HG03342 (cell line): ENCODE measurements around the gene LRRC53.

Source experiments
- ATAC-seq: cut with Tn5 transposase; IDR thresholded peaks from one replicate; pipeline ENCODE4 v1.9.1; 2021; ENCODE audit warnings: mild to moderate bottlenecking, moderate library complexity; ENCODE audit not compliant: unreplicated experiment

Gene LRRC53

GRCh38 chr1:74498901-74499300, 13.5 kb downstream of the LRRC53 start:
- ATAC-seq = no peak

GRCh38 chr1:74496669-74497068, 15.7 kb downstream of the LRRC53 start:
- no peak for ATAC-seq

GRCh38 chr1:74486036-74486435, 26.4 kb downstream of the LRRC53 start:
- ATAC-seq = no peak

- no peak for ATAC-seq
These were observed 26.8 kb downstream of the LRRC53 start for GRCh38 chr1:74485622-74486021.

- ATAC-seq = no peak
These were observed 30.8 kb downstream of the LRRC53 start for GRCh38 chr1:74481607-74482006.

- ATAC-seq = no peak
These were observed 32.3 kb downstream of the LRRC53 start for GRCh38 chr1:74480068-74480467.

- ATAC-seq = no peak
These were observed 33.4 kb downstream of the LRRC53 start for GRCh38 chr1:74478979-74479378.

GRCh38 chr1:74474585-74474984, 37.8 kb downstream of the LRRC53 start:
- no peak for ATAC-seq

- ATAC-seq = no peak
These were observed 40.9 kb downstream of the LRRC53 start for GRCh38 chr1:74471470-74471869.

- ATAC-seq = no peak
These were observed 41.5 kb downstream of the LRRC53 start for GRCh38 chr1:74470936-74471335.

- ATAC-seq = no peak
These were observed 42.2 kb downstream of the LRRC53 start for GRCh38 chr1:74470251-74470650.

GRCh38 chr1:74468982-74469603, 43.3 kb downstream of the LRRC53 start:
- ATAC-seq = peak; percentile 59

- no peak for ATAC-seq
These were observed 44.5 kb downstream of the LRRC53 start for GRCh38 chr1:74467786-74468377.

GRCh38 chr1:74465193-74465681, 47.2 kb downstream of the LRRC53 start:
- ATAC-seq = no peak

- ATAC-seq = no peak
These were observed 48.4 kb downstream of the LRRC53 start for GRCh38 chr1:74464037-74464436.

GRCh38 chr1:74463333-74463988, 49.0 kb downstream of the LRRC53 start:
- ATAC-seq = peak; percentile 67

- ATAC-seq = no peak
These were observed 55.2 kb downstream of the LRRC53 start for GRCh38 chr1:74457253-74457652.

GRCh38 chr1:74455390-74455789, 57.0 kb downstream of the LRRC53 start:
- ATAC-seq = no peak

- ATAC-seq = no peak
These were observed 59.1 kb downstream of the LRRC53 start for GRCh38 chr1:74453277-74453676.

GRCh38 chr1:74452035-74452434, 60.4 kb downstream of the LRRC53 start:
- ATAC-seq = no peak

- no peak for ATAC-seq
These were observed 75.4 kb downstream of the LRRC53 start for GRCh38 chr1:74437035-74437434.

- no peak for ATAC-seq
These were observed 76.3 kb downstream of the LRRC53 start for GRCh38 chr1:74436078-74436477.
